Measurements from ENCODE around the gene MBD3L5.
"Not testable (repeated sequence)": the region's sequence is repeated elsewhere in the genome, so short reads cannot be mapped to it uniquely, and the experiment has no call there.

The MBD3L5 gene

GRCh38 chr19:7059977-7060376, 29.6 kb downstream of the MBD3L5 start:
- not testable (repeated sequence) for H3K9me3 ChIP-seq (ENCODE audit: insufficient read depth, low read length); H3K27me3 ChIP-seq (ENCODE audit: low read depth, low read length); H4K20me1 ChIP-seq (ENCODE audit: insufficient read depth, low read length); H3K4me1 ChIP-seq (ENCODE audit: low read length); H3K4me3 ChIP-seq (ENCODE audit: low read length); H3K9ac ChIP-seq (ENCODE audit: low read length); H3K36me3 ChIP-seq (replicated peaks; ENCODE audit: low read depth, low read length); H2AFZ ChIP-seq (ENCODE audit: low read depth, low read length); H3K79me2 ChIP-seq (ENCODE audit: low read length); H3K4me2 ChIP-seq (ENCODE audit: low read length); H3K27ac ChIP-seq (ENCODE audit: low read length)

GRCh38 chr19:7063339-7063738, 33.0 kb downstream of the MBD3L5 start:
- H3K4me3 ChIP-seq (ENCODE audit: low read length) = no peak overlapping the region
- H3K27me3 ChIP-seq (ENCODE audit: low read depth, low read length) = no peaks in the 10 kb centered on the region
- H3K27ac ChIP-seq (ENCODE audit: low read length) = no peak overlapping the region
- H3K9me3 ChIP-seq (ENCODE audit: insufficient read depth, low read length) = no peaks in the 10 kb centered on the region
- H3K4me2 ChIP-seq (ENCODE audit: low read length) = no peak overlapping the region
- no peaks in the 10 kb centered on the region for H3K79me2 ChIP-seq (ENCODE audit: low read length)
- H4K20me1 ChIP-seq (ENCODE audit: insufficient read depth, low read length) = no peaks in the 10 kb centered on the region
- H3K9ac ChIP-seq (ENCODE audit: low read length) = no peak overlapping the region
- H3K36me3 ChIP-seq (replicated peaks; ENCODE audit: low read depth, low read length) = no peaks in the 10 kb centered on the region
- no peaks in the 10 kb centered on the region for H3K4me1 ChIP-seq (ENCODE audit: low read length)
- TF ChIP-seq CTCF (IDR thresholded peaks at IDR 0.05; ENCODE audit: low read depth, low read length) = no peak
- no peak overlapping the region for H2AFZ ChIP-seq (ENCODE audit: low read depth, low read length)

GRCh38 chr19:7063764-7064418, 33.5 kb downstream of the MBD3L5 start:
- Histone ChIP-seq H3K36me3 (replicated peaks; ENCODE audit: low read depth, low read length) (no peaks in the 10 kb centered on the region), H3K4me2 (ENCODE audit: low read length) (no peak overlapping the region), H3K9ac (ENCODE audit: low read length) (no peak overlapping the region), H2AFZ (ENCODE audit: low read depth, low read length) (no peak overlapping the region), H3K79me2 (ENCODE audit: low read length) (no peaks in the 10 kb centered on the region), H3K27me3 (ENCODE audit: low read depth, low read length) (no peaks in the 10 kb centered on the region), H3K4me1 (ENCODE audit: low read length) (peaks cover 3% of the 10 kb centered on the region; the same call in 1 of the 2 replicates), H3K9me3 (ENCODE audit: insufficient read depth, low read length) (no peaks in the 10 kb centered on the region), H4K20me1 (ENCODE audit: insufficient read depth, low read length) (no peaks in the 10 kb centered on the region), H3K4me3 (ENCODE audit: low read length) (no peak overlapping the region), H3K27ac (ENCODE audit: low read length) (no peak overlapping the region)
- no peak for TF ChIP-seq EZH2phosphoT487 (IDR thresholded peaks at IDR 0.05; ENCODE audit: low read depth)
- no peak for TF ChIP-seq CTCF (IDR thresholded peaks at IDR 0.05; ENCODE audit: low read depth, low read length)

GRCh38 chr19:7067122-7067521, 36.7 kb downstream of the MBD3L5 start:
- H3K4me3 ChIP-seq (ENCODE audit: low read length); H2AFZ ChIP-seq (ENCODE audit: low read depth, low read length); H3K9me3 ChIP-seq (ENCODE audit: insufficient read depth, low read length); H3K9ac ChIP-seq (ENCODE audit: low read length); H3K4me2 ChIP-seq (ENCODE audit: low read length); H3K4me1 ChIP-seq (ENCODE audit: low read length); H3K27me3 ChIP-seq (ENCODE audit: low read depth, low read length); H4K20me1 ChIP-seq (ENCODE audit: insufficient read depth, low read length); H3K27ac ChIP-seq (ENCODE audit: low read length): not testable (repeated sequence)
- Histone ChIP-seq H3K79me2 (ENCODE audit: low read length) (peaks cover 19% of the 10 kb centered on the region), H3K36me3 (replicated peaks; ENCODE audit: low read depth, low read length) (peaks cover 11% of the 10 kb centered on the region)

- no peak overlapping the region for H3K27ac ChIP-seq (ENCODE audit: low read length)
- peaks cover 19% of the 10 kb centered on the region for H3K79me2 ChIP-seq (ENCODE audit: low read length)
- peaks cover 8% of the 10 kb centered on the region for H3K4me1 ChIP-seq (ENCODE audit: low read length)
- TF ChIP-seq CTCF (IDR thresholded peaks at IDR 0.05; ENCODE audit: low read depth, low read length) = no peak
- no peak for TF ChIP-seq EZH2phosphoT487 (IDR thresholded peaks at IDR 0.05; ENCODE audit: low read depth)
- no peak overlapping the region for H3K4me3 ChIP-seq (ENCODE audit: low read length)
- no peaks in the 10 kb centered on the region for H3K27me3 ChIP-seq (ENCODE audit: low read depth, low read length)
- H3K4me2 ChIP-seq (ENCODE audit: low read length) = no peak overlapping the region
- no peaks in the 10 kb centered on the region for H4K20me1 ChIP-seq (ENCODE audit: insufficient read depth, low read length)
- H3K9me3 ChIP-seq (ENCODE audit: insufficient read depth, low read length) = no peaks in the 10 kb centered on the region
- no peak overlapping the region for H3K9ac ChIP-seq (ENCODE audit: low read length)
- no peak overlapping the region for H2AFZ ChIP-seq (ENCODE audit: low read depth, low read length)
- H3K36me3 ChIP-seq (replicated peaks; ENCODE audit: low read depth, low read length) = peaks cover 15% of the 10 kb centered on the region
These were observed 37.3 kb downstream of the MBD3L5 start for GRCh38 chr19:7067716-7068115.

Data from OCI-LY3 (cell line).